Neural progenitor cell (in vitro differentiated cells): ENCODE data around the gene ZC3HAV1L.

ENCODE experiments used
- CTCF ChIP-seq: fragments of 200-600 bp; sonication (generic); IDR thresholded peaks from 2 replicates; pipeline ENCODE4 v1.5.1; 2017; ENCODE audit warnings: antibody characterized with exemption, mild to moderate bottlenecking
- EZH2 ChIP-seq: fragments of 200-600 bp; sonication (generic); IDR thresholded peaks from 2 replicates; pipeline ENCODE4 v1.6.1; 2017; ENCODE audit warnings: antibody characterized with exemption, mild to moderate bottlenecking, moderate library complexity

DNA sequence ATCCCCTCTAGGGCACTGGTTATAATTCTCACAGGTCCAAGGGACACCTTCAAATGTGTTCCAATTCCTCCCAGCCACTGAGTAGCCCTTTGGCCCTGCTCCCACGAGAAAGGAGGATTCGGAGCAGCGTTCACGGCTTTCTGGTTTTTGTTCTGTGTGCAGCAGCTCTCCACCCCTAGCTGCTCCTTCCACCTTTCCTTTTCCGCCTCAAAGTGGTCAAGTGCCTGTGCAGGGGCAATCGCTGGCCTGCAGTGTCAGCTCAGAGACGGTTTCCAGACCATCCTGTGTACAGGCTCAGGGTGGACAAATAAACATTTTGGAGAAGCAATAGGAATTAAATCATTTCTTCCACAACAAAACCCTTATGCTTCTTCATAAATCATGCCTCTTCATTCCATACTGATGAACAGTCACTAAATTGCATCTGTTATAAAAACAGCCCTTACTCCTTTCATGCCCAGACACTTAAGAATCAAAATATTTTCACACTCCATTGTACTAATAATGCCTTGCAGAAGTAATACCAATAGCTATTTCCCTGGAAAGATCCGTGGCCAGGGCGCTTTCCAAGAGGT lies 55.8 kb downstream of the ZC3HAV1L start:
- TF ChIP-seq CTCF (no peak), EZH2 (no peak)
